Parathyroid adenoma (tissue), 2 donors: ENCODE measurements around the gene NDRG3.

Experiments
- H2AFZ ChIP-seq: fragments of 300-600 bp; sonication (generic); one replicate; pipeline ENCODE4 v1.7.0; 2017; ENCODE audit warnings: antibody characterized with exemption, mild to moderate bottlenecking
- H3K27ac ChIP-seq: fragments of 300-600 bp; sonication (generic); one replicate; pipeline ENCODE4 v1.7.0; 2017
- H3K27me3 ChIP-seq: fragments of 300-600 bp; sonication (generic); one replicate; pipeline ENCODE4 v1.7.0; 2017; ENCODE audit warnings: low read length; ENCODE audit not compliant: control insufficient read depth, insufficient read depth
- H3K36me3 ChIP-seq: fragments of 300-600 bp; sonication (generic); one replicate; pipeline ENCODE4 v1.7.0; 2017; ENCODE audit warnings: low read length; ENCODE audit not compliant: control insufficient read depth, insufficient read depth
- H3K4me1 ChIP-seq: fragments of 300-600 bp; sonication (generic); one replicate; pipeline ENCODE4 v1.7.0; 2017; ENCODE audit warnings: control low read depth
- H3K4me2 ChIP-seq: fragments of 300-600 bp; sonication (generic); one replicate; pipeline ENCODE4 v1.7.0; 2017; ENCODE audit warnings: low read length
- H3K4me3 ChIP-seq: fragments of 300-600 bp; sonication (generic); one replicate; pipeline ENCODE4 v1.7.0; 2017; ENCODE audit warnings: low read depth, low read length
- H3K79me2 ChIP-seq: fragments of 300-600 bp; sonication (generic); one replicate; pipeline ENCODE4 v1.7.0; 2017; ENCODE audit warnings: control low read depth
- H3K9ac ChIP-seq: fragments of 300-600 bp; sonication (generic); one replicate; pipeline ENCODE4 v1.7.0; 2017; ENCODE audit warnings: mild to moderate bottlenecking
- H3K9me3 ChIP-seq: fragments of 300-600 bp; sonication (generic); one replicate; pipeline ENCODE4 v1.7.0; 2017; ENCODE audit warnings: low read length; ENCODE audit not compliant: control insufficient read depth
- CTCF ChIP-seq: fragments of 300-600 bp; sonication (generic); IDR thresholded peaks from one replicate; pipeline ENCODE4 v1.7.0; 2017; ENCODE audit warnings: antibody characterized with exemption, mild to moderate bottlenecking
- donor health status: primary hyperparathyroidism.

NDRG3 gene

GRCh38 chr20:36670665-36671357, 75.1 kb downstream of the NDRG3 start:
- H3K4me3 ChIP-seq: no peak overlapping the region
- no peaks in the 10 kb centered on the region for H3K4me1 ChIP-seq
- no peaks in the 10 kb centered on the region for H3K9me3 ChIP-seq
- no peak overlapping the region for H3K4me2 ChIP-seq
- no peak overlapping the region for H2AFZ ChIP-seq
- H3K27me3 ChIP-seq: no peaks in the 10 kb centered on the region
- H3K79me2 ChIP-seq: no peaks in the 10 kb centered on the region
- H3K27ac ChIP-seq: no peak overlapping the region
- no peak overlapping the region for H3K9ac ChIP-seq
- H3K36me3 ChIP-seq: no peaks in the 10 kb centered on the region
- TF ChIP-seq CTCF: no peak

- no peaks in the 10 kb centered on the region for H3K4me1 ChIP-seq
- TF ChIP-seq CTCF: no peak
- H3K36me3 ChIP-seq: no peaks in the 10 kb centered on the region
- no peaks in the 10 kb centered on the region for H3K79me2 ChIP-seq
- H3K4me2 ChIP-seq: no peak overlapping the region
- no peak overlapping the region for H2AFZ ChIP-seq
- H3K9me3 ChIP-seq: no peaks in the 10 kb centered on the region
- no peak overlapping the region for H3K9ac ChIP-seq
- H3K27ac ChIP-seq: no peak overlapping the region
- H3K27me3 ChIP-seq: no peaks in the 10 kb centered on the region
- no peak overlapping the region for H3K4me3 ChIP-seq
Measured at GRCh38 chr20:36666181-36666740, 79.6 kb downstream of the NDRG3 start.

- Histone ChIP-seq H3K9ac (no peak overlapping the region), H3K36me3 (no peaks in the 10 kb centered on the region), H3K4me1 (no peaks in the 10 kb centered on the region), H3K79me2 (no peaks in the 10 kb centered on the region), H3K27me3 (no peaks in the 10 kb centered on the region), H3K4me3 (no peak overlapping the region), H3K9me3 (no peaks in the 10 kb centered on the region), H3K4me2 (no peak overlapping the region), H2AFZ (no peak overlapping the region), H3K27ac (no peak overlapping the region)
- TF ChIP-seq CTCF: no peak
Measured at GRCh38 chr20:36663031-36663430, 82.9 kb downstream of the NDRG3 start.

- no peaks in the 10 kb centered on the region for H3K9me3 ChIP-seq
- H3K36me3 ChIP-seq: no peaks in the 10 kb centered on the region
- no peaks in the 10 kb centered on the region for H3K79me2 ChIP-seq
- no peak overlapping the region for H3K4me3 ChIP-seq
- H2AFZ ChIP-seq: no peak overlapping the region
- TF ChIP-seq CTCF: no peak
- H3K9ac ChIP-seq: no peak overlapping the region
- no peaks in the 10 kb centered on the region for H3K4me1 ChIP-seq
- no peak overlapping the region for H3K27ac ChIP-seq
- no peak overlapping the region for H3K4me2 ChIP-seq
- H3K27me3 ChIP-seq: no peaks in the 10 kb centered on the region
Measured at GRCh38 chr20:36658300-36658699, 87.6 kb downstream of the NDRG3 start.

- Histone ChIP-seq H3K4me1 (no peaks in the 10 kb centered on the region), H3K4me3 (no peak overlapping the region), H3K9ac (no peak overlapping the region), H3K36me3 (no peaks in the 10 kb centered on the region), H2AFZ (no peak overlapping the region), H3K4me2 (no peak overlapping the region), H3K27me3 (no peaks in the 10 kb centered on the region), H3K9me3 (no peaks in the 10 kb centered on the region), H3K27ac (no peak overlapping the region), H3K79me2 (no peaks in the 10 kb centered on the region)
- no peak for TF ChIP-seq CTCF
Measured at GRCh38 chr20:36656733-36657132, 89.2 kb downstream of the NDRG3 start.
